ENCODE data around the gene TRIM65.
"Not testable (repeated sequence)": the region's sequence is repeated elsewhere in the genome, so short reads cannot be mapped to it uniquely, and the experiment has no call there.

TRIM65 gene

GRCh38 chr17:75876190-75876937 is 20.4 kb downstream of the TRIM65 start:
- DNase-seq (ENCODE audit: low read depth in 2 of 3, low spot score in 1 of 3): peak in 1 of 3 donors; percentile 39

- DNase-seq (ENCODE audit: low read depth in 2 of 3, low spot score in 1 of 3): no peak
Observed at GRCh38 chr17:75875940-75876189, 20.9 kb downstream of the TRIM65 start.

GRCh38 chr17:75875182-75875939 is 21.4 kb downstream of the TRIM65 start:
- no peak for DNase-seq (ENCODE audit: low read depth in 2 of 3, low spot score in 1 of 3)

DNA sequence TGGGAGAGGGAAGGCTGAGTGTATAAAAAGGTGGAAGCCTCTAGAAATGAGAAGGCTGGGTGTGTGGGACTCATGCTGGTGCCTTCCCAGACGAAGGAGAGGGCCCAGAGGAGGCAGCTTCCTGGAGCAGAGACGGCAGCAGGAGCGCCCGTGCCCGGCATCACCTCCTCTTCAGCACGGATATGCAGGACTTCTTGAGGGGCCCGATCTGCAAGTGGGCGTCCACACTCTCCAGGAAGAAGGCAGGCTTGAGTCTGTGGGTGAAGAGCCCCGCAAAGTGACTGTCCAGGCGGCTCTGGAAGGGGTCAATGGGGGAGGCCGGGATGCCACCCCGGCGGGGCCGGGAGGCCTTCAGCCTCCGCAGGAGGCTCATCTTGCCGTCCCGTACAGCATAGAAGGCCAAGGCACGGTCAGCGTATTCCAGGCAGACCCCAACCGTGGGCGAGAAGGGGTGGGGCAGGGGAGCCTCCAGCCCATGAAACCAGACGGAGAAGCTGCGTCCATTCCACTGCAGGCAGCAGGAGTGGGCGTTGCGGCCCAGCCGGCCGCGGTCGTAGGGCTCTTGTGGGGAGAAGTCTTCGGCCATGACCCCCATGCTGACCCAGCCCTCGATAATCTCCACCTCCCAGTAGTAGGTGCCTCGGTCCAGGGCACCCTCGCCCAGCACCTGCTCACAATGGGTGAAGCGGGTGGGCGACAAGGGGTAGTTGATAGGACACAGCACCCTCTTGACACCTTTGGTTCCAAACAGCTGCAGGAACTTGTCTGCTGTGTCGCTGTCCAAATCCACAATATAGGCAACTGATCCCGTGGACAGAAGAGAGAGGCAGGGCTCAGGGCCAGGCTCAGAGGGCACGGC is 22.2 kb downstream of the TRIM65 start:
- no peak for DNase-seq (ENCODE audit: low read depth in 2 of 3, low spot score in 1 of 3)

- no peak for DNase-seq (ENCODE audit: low read depth in 2 of 3, low spot score in 1 of 3)
Observed at GRCh38 chr17:75873587-75874322, 23.0 kb downstream of the TRIM65 start.

GRCh38 chr17:75872434-75873351 is 24.1 kb downstream of the TRIM65 start:
- no peak for DNase-seq (ENCODE audit: low read depth in 2 of 3, low spot score in 1 of 3)

DNA sequence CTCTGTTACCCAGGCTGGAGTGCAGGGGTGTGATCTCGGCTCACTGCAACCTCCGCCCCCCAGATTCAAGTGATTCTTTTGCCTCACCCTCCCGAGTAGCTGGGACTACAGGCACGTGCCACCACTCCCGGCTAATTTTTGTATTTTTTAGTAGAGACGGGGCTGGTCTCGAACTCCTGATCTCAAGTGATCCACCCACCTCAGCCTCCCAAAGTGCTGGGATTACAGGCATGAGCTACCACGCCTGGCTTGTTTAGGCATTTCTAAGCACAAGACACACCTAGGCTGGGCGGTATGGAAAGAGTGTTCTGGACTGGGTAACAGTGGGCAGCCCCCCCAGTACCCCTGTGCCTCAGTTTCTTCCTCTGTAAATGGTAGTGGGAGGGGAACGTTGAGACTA is 26.5 kb downstream of the TRIM65 start:
- not testable (repeated sequence) for DNase-seq (ENCODE audit: low read depth in 2 of 3, low spot score in 1 of 3)

GRCh38 chr17:75869282-75870141 is 27.2 kb downstream of the TRIM65 start:
- no peak for DNase-seq (ENCODE audit: low read depth in 2 of 3, low spot score in 1 of 3)

DNA sequence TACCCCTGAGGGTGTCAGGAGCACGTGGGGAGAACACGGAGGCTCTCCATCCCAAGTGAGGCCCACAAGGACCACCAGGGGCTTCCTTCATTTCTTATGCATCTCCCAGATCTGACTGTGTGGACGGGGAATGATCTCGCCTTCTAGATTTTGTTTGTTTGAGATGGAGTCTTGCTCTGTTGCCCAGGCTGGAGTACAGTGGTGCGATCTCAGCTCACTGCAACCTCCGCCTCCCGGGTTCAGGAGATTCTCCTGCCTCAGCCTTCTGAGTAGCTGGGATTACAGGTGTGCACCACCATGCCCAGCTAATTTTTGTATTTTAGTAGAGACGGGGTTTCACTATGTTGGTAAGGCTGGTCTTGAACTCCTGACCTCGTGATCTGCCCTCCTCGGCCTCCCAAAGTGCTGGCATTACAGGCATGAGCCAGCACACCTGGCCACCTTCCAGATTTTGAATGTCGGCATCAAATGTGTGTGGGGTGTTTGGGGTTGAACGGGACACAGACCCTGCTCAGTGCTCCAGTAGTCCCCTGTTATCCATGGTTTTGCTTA is 27.9 kb downstream of the TRIM65 start:
- not testable (repeated sequence) for DNase-seq (ENCODE audit: low read depth in 2 of 3, low spot score in 1 of 3)

DNA sequence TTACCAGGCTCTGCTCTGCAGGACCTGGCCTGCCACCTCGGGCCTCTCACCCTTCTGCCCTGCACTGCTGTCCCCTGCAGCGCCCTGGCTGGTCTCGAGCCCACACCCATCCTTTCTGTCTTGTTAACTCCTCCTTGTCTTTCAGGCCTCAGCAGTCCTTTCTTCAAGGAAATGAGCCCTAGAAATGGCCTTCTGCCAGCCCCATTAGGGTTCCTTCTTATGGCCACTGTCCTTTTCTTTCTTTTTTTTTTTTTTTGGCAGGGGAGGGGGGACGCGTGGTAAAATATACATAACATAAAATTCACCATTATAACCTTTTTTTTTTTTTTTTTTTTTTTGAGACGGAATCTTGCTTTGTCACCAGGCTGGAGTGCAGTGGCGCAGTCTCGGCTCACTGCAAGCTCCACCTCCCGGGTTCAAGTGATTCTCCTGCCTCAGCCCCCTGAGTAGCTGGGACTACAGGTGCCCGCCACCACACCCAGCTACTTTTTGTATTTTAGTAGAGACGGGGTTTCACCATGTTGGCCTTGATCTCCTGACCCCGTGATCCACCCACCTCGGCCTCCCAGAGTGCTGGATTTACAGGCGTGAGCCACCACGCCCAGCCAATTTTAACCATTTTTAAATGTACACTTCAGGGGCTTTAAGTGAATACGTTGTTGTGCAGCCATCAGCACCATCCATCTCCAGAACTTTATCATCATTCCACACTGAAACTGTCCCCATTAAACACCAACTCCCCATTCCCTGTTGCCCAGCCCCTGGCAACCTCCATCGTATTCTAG is 31.2 kb downstream of the TRIM65 start:
- DNase-seq (ENCODE audit: low read depth in 2 of 3, low spot score in 1 of 3): not testable (repeated sequence)

DNA sequence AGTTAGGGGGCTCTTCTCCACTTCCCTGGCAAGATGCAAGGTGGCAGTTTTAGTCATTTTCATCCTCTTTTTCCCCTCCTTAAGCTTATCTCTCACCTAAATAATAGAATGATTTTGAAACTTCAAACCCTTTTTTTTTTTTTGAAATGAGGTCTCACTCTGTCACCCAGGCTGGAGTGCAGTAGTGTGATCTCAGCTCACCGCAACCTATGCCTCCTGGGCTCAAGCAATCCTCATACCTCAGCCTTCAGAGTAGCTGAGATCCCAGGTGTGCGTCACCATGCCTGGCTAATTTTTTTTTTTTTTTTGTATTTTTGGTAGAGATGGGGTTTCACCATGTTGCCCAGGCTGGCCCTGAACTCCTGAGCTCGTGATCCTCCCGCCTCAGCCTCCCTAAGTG is 31.9 kb downstream of the TRIM65 start:
- not testable (repeated sequence) for DNase-seq (ENCODE audit: low read depth in 2 of 3, low spot score in 1 of 3)

GRCh38 chr17:75864448-75864871 is 32.3 kb downstream of the TRIM65 start:
- DNase-seq (ENCODE audit: low read depth in 2 of 3, low spot score in 1 of 3): no peak

DNA sequence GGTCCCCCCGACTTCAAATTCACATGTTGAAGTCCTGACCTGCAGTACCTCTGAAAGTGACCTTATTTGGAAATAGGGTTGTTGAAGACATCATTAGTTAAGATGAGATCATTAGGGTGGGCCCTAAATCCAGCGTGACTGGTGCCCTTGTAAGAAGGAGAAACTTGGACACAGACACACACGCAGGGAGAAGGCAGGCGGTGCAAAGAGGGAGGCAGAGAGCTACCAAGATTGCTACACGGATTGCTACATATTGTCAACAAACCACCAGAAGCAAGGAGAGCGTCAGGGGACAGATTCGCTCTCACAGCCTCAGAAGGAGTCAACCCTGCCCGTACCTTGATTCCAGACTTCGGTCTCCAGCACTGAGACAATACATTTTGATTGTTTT is 34.8 kb downstream of the TRIM65 start:
- no peak for DNase-seq (ENCODE audit: low read depth in 2 of 3, low spot score in 1 of 3)

- not testable (repeated sequence) for DNase-seq (ENCODE audit: low read depth in 2 of 3, low spot score in 1 of 3)
Observed at GRCh38 chr17:75859358-75859757, 37.4 kb downstream of the TRIM65 start.

GRCh38 chr17:75856062-75856756 is 40.5 kb downstream of the TRIM65 start:
- DNase-seq (ENCODE audit: low read depth in 2 of 3, low spot score in 1 of 3): no peak

- DNase-seq (ENCODE audit: low read depth in 2 of 3, low spot score in 1 of 3): peak; percentile 97 to 98 (median 97)
Observed at GRCh38 chr17:75855310-75856061, 41.3 kb downstream of the TRIM65 start, which contains the start of gene WBP2. Gene WBP2, minus strand, starts transcription at chr17:75855335. Its CDS starts 38 bp downstream, at chr17:75855297.
